K562 (cell line): ENCODE data around the gene STUB1. TPM values are rescaled to one million over a fixed set of nuclear protein-coding genes. Genes with fewer than 3 reads are reported as not detected.

Experiments used
- BDP1 ChIP-seq: IDR thresholded peaks from 3 replicates; pipeline ENCODE4 v1.6.1; 2011; ENCODE audit not compliant: insufficient read length, insufficient read depth
- COPS2 ChIP-seq: fragments of 450-650 bp; conservative IDR thresholded peaks from 2 replicates; pipeline ENCODE4 v1.6.1; 2016; ENCODE audit warnings: mild to moderate bottlenecking, moderate library complexity
- DDX20 ChIP-seq: fragments of 450-650 bp; IDR thresholded peaks from 2 replicates; pipeline ENCODE4 v1.6.1; 2016; ENCODE audit warnings: missing genetic modification characterization, low read depth, mild to moderate bottlenecking, missing compliant biosample characterization, moderate library complexity
- FOXA1 ChIP-seq: fragments of 450-650 bp; IDR thresholded peaks from 2 replicates; pipeline ENCODE4 v1.6.1; 2016; ENCODE audit warnings: mild to moderate bottlenecking, borderline replicate concordance
- HDAC3 ChIP-seq: fragments of 450-650 bp; IDR thresholded peaks from 2 replicates; pipeline ENCODE4 v1.6.1; 2018; ENCODE audit warnings: borderline replicate concordance, mild to moderate bottlenecking, moderate library complexity; ENCODE audit not compliant: partially characterized antibody
- HMG20A ChIP-seq: fragments of 450-650 bp; formaldehyde crosslinking; conservative IDR thresholded peaks from 2 replicates; pipeline ENCODE4 v1.4.0; 2020; ENCODE audit warnings: mild to moderate bottlenecking, mixed read lengths
- JUND ChIP-seq, 2 experiments: IDR thresholded peaks; 2 replicates in 1 of 2; 3 replicates in 1 of 2; pipeline ENCODE4 v1.6.1; 2011; ENCODE audit warnings: borderline replicate concordance in 2 of 2, low read depth in 2 of 2, low read length in 2 of 2, improper control_type of control experiment in 1 of 2, missing biosample characterization in 1 of 2, missing genetic modification characterization in 1 of 2, missing genetic modification reagents in 1 of 2
- KAT2B ChIP-seq: IDR thresholded peaks from one replicate; pipeline ENCODE4 v1.6.1; 2012; ENCODE audit warnings: low read depth, mild to moderate bottlenecking, control low read depth, inconsistent platforms, low read length, moderate library complexity
- KDM5B ChIP-seq: fragments of 200-600 bp; sonication (generic); IDR thresholded peaks from 2 replicates; pipeline ENCODE4 v1.6.1; 2012; ENCODE audit warnings: low read depth, mild to moderate bottlenecking, moderate library complexity, low read length, control low read depth, inconsistent platforms; ENCODE audit not compliant: insufficient replicate concordance
- NCOA2 ChIP-seq, 2 experiments: fragments of 450-650 bp; IDR thresholded peaks; 2 replicates each; pipeline ENCODE4 v1.6.1; 2018; ENCODE audit warnings: mild to moderate bottlenecking in 2 of 2, moderate library complexity in 1 of 2; ENCODE audit not compliant: partially characterized antibody in 2 of 2
- NCOA4 ChIP-seq: fragments of 450-650 bp; IDR thresholded peaks from 2 replicates; pipeline ENCODE4 v1.6.1; 2018; ENCODE audit warnings: mild to moderate bottlenecking; ENCODE audit not compliant: partially characterized antibody
- PURB ChIP-seq: sonication (generic); formaldehyde crosslinking; IDR thresholded peaks from 2 replicates; pipeline ENCODE4 v1.9.0; 2021; ENCODE audit warnings: low read depth, mild to moderate bottlenecking, missing genetic modification reagents
- RBM17 ChIP-seq: fragments of 200-400 bp; formaldehyde crosslinking; IDR thresholded peaks from 2 replicates; pipeline ENCODE4 v1.6.1; 2017; ENCODE audit warnings: low read depth, mild to moderate bottlenecking, low read length, borderline replicate concordance
- RCOR1 ChIP-seq, 2 experiments: IDR thresholded peaks; 2 replicates each; pipeline ENCODE4 v1.6.1; 2012; ENCODE audit warnings: low read depth in 2 of 2, low read length in 2 of 2, borderline replicate concordance in 1 of 2, improper control_type of control experiment in 1 of 2
- SAFB2 ChIP-seq: fragments of 200-400 bp; formaldehyde crosslinking; IDR thresholded peaks from 2 replicates; pipeline ENCODE4 v1.6.1; 2018; ENCODE audit warnings: borderline replicate concordance, low read length, low read depth, moderate library complexity; ENCODE audit not compliant: severe bottlenecking
- TOE1 ChIP-seq, 2 experiments: fragments of 450-650 bp in 1 of 2; sonication (generic) in 1 of 2; formaldehyde crosslinking in 1 of 2; IDR thresholded peaks; 2 replicates each; pipeline versions ENCODE4 v1.7.1 to v1.8.0; 2016 to 2022; ENCODE audit warnings: borderline replicate concordance in 2 of 2, mild to moderate bottlenecking in 2 of 2, antibody characterized with exemption in 1 of 2, inconsistent platforms in 1 of 2, low read depth in 1 of 2, missing genetic modification reagents in 1 of 2, moderate library complexity in 1 of 2
- ZBTB17 ChIP-seq: fragments of 450-650 bp; formaldehyde crosslinking; IDR thresholded peaks from 2 replicates; pipeline ENCODE4 v1.4.0; 2020; ENCODE audit warnings: mild to moderate bottlenecking
- ZNF57 ChIP-seq: fragments of 450-650 bp; formaldehyde crosslinking; IDR thresholded peaks from 2 replicates; pipeline ENCODE4 v1.4.0; 2020; ENCODE audit warnings: mild to moderate bottlenecking, moderate library complexity
- ZNF586 ChIP-seq: fragments of 450-650 bp; formaldehyde crosslinking; conservative IDR thresholded peaks from 2 replicates; pipeline ENCODE4 v1.4.0; 2020; ENCODE audit warnings: mild to moderate bottlenecking, moderate library complexity
- ZNF696 ChIP-seq: fragments of 250-450 bp; sonication (Bioruptor Pico); conservative IDR thresholded peaks from 2 replicates; pipeline ENCODE4 v1.4.0; 2020; ENCODE audit warnings: mild to moderate bottlenecking, moderate library complexity
- ZSCAN32 ChIP-seq: fragments of 450-650 bp; formaldehyde crosslinking; IDR thresholded peaks from 2 replicates; pipeline ENCODE4 v1.4.0; 2020; ENCODE audit warnings: mild to moderate bottlenecking, moderate library complexity
- polyA plus RNA-seq, 8 experiments: library from polyadenylated mRNA; depleted of rRNA in 4 of 8; stranded (reverse) in 5 of 8; unstranded in 3 of 8; fragments of >200 nt; fragmentation: Nextera tagmentation in 2 of 8; fragmentation: Illumina TruSeq in 1 of 8; extraction: Ambion mirVana in 2 of 8; extraction: Trizol in 1 of 8; gene quantifications; 2 replicates each; pipeline versions ENCODE4 v1.2.1 to v1.2.3, GENCODE V29; 2011 to 2014; ENCODE audit warnings: inconsistent platforms in 1 of 8, missing spikeins in 1 of 8
- total RNA-seq, 7 experiments: library from RNA; depleted of rRNA in 6 of 7; stranded (reverse); fragments of >200 nt in 6 of 7; fragmentation: Illumina TruSeq in 2 of 7; extraction: Trizol in 2 of 7; gene quantifications; 2 replicates each; pipeline versions ENCODE4 v1.2.1 to v1.2.3, GENCODE V29; 2011 to 2021; ENCODE audit warnings: low replicate concordance in 1 of 7
- TF ChIP-seq, protein P1 (sequence below): fragments of 450-650 bp; IDR thresholded peaks from 2 replicates; pipeline ENCODE4 v1.7.1; 2018; ENCODE audit warnings: mild to moderate bottlenecking, low read depth; ENCODE audit not compliant: partially characterized antibody
- TF ChIP-seq, protein P2 (sequence below): sonication (generic); formaldehyde crosslinking; IDR thresholded peaks from 2 replicates; pipeline ENCODE4 v1.8.1; 2023; ENCODE audit warnings: mild to moderate bottlenecking, missing genetic modification reagents

STUB1 gene
- total and polyA plus RNA-seq, 9 of the 15 experiments (the other 6 are each of a cell fraction or from before 2014, with no cell fraction given) = 10.6 to 251 (median 152) TPM

GRCh38 chr16:695355-696089, 15.3 kb downstream of the STUB1 start (continued):
- TF ChIP-seq RBM17 (no peak), TOE1 (IDR thresholded peaks at IDR 0.05; ENCODE audit: borderline replicate concordance) (peak; percentile 66; the same call in 1 of the 2 replicates), TOE1 (CRISPR knock-in tag; IDR thresholded peaks at IDR 0.05; ENCODE audit: borderline replicate concordance, low read depth) (peak; percentile 89; the same call in 1 of the 2 replicates), FOXA1 (no peak), ZNF57 (CRISPR knock-in tag) (no peak), DDX20 (no peak), BDP1 (no peak), ZNF586 (no peak), COPS2 (no peak), PURB (CRISPR knock-in tag) (no peak), JUND (IDR thresholded peaks at IDR 0.05; ENCODE audit: borderline replicate concordance, low read depth, low read length) (no peak), JUND (tag; IDR thresholded peaks at IDR 0.05; ENCODE audit: borderline replicate concordance, low read depth, low read length) (peak; percentile 35; the same call in 1 of the 3 replicates), NCOA4 (no peak), ZNF696 (CRISPR knock-in tag) (no peak), KDM5B (no peak), HMG20A (no peak), SAFB2 (no peak), ZSCAN32 (no peak), HDAC3 (no peak), NCOA2 (IDR thresholded peaks at IDR 0.05; ENCODE audit: partially characterized antibody in 2 of 2) (no peak), KAT2B (no peak), RCOR1 (IDR thresholded peaks at IDR 0.05; ENCODE audit: borderline replicate concordance in 1 of 2, low read depth in 2 of 2, low read length in 2 of 2) (peak in 1 of 2 experiments; percentile 28; a peak in 1 of 4 replicates), ZBTB17 (CRISPR knock-in tag) (no peak)
- TF ChIP-seq, protein P1, sequence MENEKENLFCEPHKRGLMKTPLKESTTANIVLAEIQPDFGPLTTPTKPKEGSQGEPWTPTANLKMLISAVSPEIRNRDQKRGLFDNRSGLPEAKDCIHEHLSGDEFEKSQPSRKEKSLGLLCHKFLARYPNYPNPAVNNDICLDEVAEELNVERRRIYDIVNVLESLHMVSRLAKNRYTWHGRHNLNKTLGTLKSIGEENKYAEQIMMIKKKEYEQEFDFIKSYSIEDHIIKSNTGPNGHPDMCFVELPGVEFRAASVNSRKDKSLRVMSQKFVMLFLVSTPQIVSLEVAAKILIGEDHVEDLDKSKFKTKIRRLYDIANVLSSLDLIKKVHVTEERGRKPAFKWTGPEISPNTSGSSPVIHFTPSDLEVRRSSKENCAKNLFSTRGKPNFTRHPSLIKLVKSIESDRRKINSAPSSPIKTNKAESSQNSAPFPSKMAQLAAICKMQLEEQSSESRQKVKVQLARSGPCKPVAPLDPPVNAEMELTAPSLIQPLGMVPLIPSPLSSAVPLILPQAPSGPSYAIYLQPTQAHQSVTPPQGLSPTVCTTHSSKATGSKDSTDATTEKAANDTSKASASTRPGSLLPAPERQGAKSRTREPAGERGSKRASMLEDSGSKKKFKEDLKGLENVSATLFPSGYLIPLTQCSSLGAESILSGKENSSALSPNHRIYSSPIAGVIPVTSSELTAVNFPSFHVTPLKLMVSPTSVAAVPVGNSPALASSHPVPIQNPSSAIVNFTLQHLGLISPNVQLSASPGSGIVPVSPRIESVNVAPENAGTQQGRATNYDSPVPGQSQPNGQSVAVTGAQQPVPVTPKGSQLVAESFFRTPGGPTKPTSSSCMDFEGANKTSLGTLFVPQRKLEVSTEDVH = no peak
- TF ChIP-seq, protein P2, sequence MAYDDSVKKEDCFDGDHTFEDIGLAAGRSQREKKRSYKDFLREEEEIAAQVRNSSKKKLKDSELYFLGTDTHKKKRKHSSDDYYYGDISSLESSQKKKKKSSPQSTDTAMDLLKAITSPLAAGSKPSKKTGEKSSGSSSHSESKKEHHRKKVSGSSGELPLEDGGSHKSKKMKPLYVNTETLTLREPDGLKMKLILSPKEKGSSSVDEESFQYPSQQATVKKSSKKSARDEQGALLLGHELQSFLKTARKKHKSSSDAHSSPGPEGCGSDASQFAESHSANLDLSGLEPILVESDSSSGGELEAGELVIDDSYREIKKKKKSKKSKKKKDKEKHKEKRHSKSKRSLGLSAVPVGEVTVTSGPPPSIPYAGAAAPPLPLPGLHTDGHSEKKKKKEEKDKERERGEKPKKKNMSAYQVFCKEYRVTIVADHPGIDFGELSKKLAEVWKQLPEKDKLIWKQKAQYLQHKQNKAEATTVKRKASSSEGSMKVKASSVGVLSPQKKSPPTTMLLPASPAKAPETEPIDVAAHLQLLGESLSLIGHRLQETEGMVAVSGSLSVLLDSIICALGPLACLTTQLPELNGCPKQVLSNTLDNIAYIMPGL = peak; percentile 91; the same call in 1 of the 2 replicates
